ENCODE data around the gene PALLD.

PALLD gene

GRCh38 chr4:168868044-168868781 lies 371.4 kb downstream of the PALLD start:
- peak overlapping the region; percentile 82 to 87 for H3K27ac ChIP-seq
- H3K4me3 ChIP-seq: peak overlapping the region; percentile 17
- no peak for TF ChIP-seq CTCF (IDR thresholded peaks at IDR 0.05)
- no peak for DNase-seq (ENCODE audit: low spot score)

GRCh38 chr4:168868802-168869201 lies 371.9 kb downstream of the PALLD start:
- Histone ChIP-seq H3K27ac (peak overlapping the region; percentile 82 to 87), H3K4me3 (peak overlapping the region; percentile 17)
- no peak for TF ChIP-seq CTCF (IDR thresholded peaks at IDR 0.05)
- no peak for DNase-seq (ENCODE audit: low spot score)

GRCh38 chr4:168870004-168870403 lies 373.2 kb downstream of the PALLD start:
- no peak for DNase-seq (ENCODE audit: low spot score)
- Histone ChIP-seq H3K27ac (peak overlapping the region; percentile 82 to 87), H3K4me3 (peak overlapping the region; percentile 2)
- TF ChIP-seq CTCF (IDR thresholded peaks at IDR 0.05): no peak

- no peak for TF ChIP-seq CTCF (IDR thresholded peaks at IDR 0.05)
- DNase-seq (ENCODE audit: low spot score): no peak
- H3K27ac ChIP-seq: peak overlapping the region; percentile 82 to 87
- H3K4me3 ChIP-seq: peak overlapping the region; percentile 24
Measured at GRCh38 chr4:168871632-168872031, 374.8 kb downstream of the PALLD start.

- Histone ChIP-seq H3K27ac (peak overlapping the region in 1 of 2 donors; percentile 58), H3K4me3 (no peak overlapping the region)
- no peak for TF ChIP-seq CTCF (IDR thresholded peaks at IDR 0.05)
- no peak for DNase-seq (ENCODE audit: low spot score)
Measured at GRCh38 chr4:168874083-168874482, 377.2 kb downstream of the PALLD start.

- no peak for TF ChIP-seq CTCF (IDR thresholded peaks at IDR 0.05)
- Histone ChIP-seq H3K27ac (peak overlapping the region; percentile 91 to 92), H3K4me3 (peak overlapping the region; percentile 29)
- DNase-seq (ENCODE audit: low spot score): no peak
Measured at GRCh38 chr4:168876106-168876505, 379.3 kb downstream of the PALLD start.

All from coronary artery (tissue), 2 donors.